SJCRH30 (cell line): ENCODE results near the gene GALNT7. TPM values are rescaled to one million over a fixed set of nuclear protein-coding genes. Genes with fewer than 3 reads are reported as not detected.

Experiments
- DNase-seq, 2 experiments: peaks; one replicate each; pipeline ENCODE4 v3.0.0-alpha.2; 2015 to 2020
- H3K27ac ChIP-seq: fragments of 250-450 bp; sonication (Bioruptor Pico); 2 replicates; pipeline ENCODE4 v1.5.1; 2020; ENCODE audit warnings: mild to moderate bottlenecking, moderate library complexity
- H3K27me3 ChIP-seq: fragments of 250-450 bp; sonication (Bioruptor Pico); 2 replicates; pipeline ENCODE4 v1.5.1; 2020; ENCODE audit warnings: mild to moderate bottlenecking, moderate library complexity
- H3K36me3 ChIP-seq: fragments of 250-450 bp; sonication (Bioruptor Pico); 2 replicates; pipeline ENCODE4 v1.5.1; 2020; ENCODE audit warnings: mild to moderate bottlenecking, moderate library complexity
- H3K4me1 ChIP-seq: fragments of 250-450 bp; sonication (Bioruptor Pico); 2 replicates; pipeline ENCODE4 v1.5.1; 2020; ENCODE audit warnings: mild to moderate bottlenecking, moderate library complexity
- H3K4me3 ChIP-seq: fragments of 250-450 bp; sonication (Bioruptor Pico); 2 replicates; pipeline ENCODE4 v1.5.1; 2020; ENCODE audit warnings: mild to moderate bottlenecking, moderate library complexity
- H3K9me3 ChIP-seq: fragments of 250-450 bp; sonication (Bioruptor Pico); replicated peaks from 2 replicates; pipeline ENCODE4 v1.5.1; 2020; ENCODE audit warnings: mild to moderate bottlenecking, moderate library complexity
- total RNA-seq: library from RNA; depleted of rRNA; stranded (reverse); fragments of >200 nt; shearing (Covaris generic); gene quantifications from 2 replicates; pipeline ENCODE4 v1.2.3, GENCODE V29; 2014

The GALNT7 gene
- total RNA-seq, 1 experiment from 2014 or later = 48.4 TPM

DNA sequence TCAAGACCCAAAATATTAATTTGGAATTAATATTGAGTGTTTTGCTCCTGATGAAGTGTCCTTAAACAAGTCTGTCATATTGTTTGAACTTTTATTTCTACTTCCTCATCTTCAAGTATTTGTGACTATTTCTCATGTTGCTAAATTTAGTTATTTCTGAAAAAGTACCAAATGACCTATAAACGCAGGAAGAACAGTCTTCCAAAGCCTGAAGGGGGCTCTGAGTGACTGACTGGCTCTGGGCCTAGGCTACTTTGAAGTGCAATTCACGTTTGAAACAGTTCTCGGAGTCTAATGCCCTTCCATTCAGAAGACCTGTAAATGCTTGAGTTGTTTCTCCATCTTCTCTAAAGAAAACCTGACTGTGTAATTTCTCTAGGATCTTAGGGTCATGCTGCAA, 26.5 kb downstream of the GALNT7 start:
- H3K36me3 ChIP-seq = 0 out of 2 replicates have a peak, but pooled peaks cover 2% of the 10 kb centered on the region
- H3K27ac ChIP-seq = no peak overlapping the region
- no peaks in the 10 kb centered on the region for H3K27me3 ChIP-seq
- peaks cover 8% of the 10 kb centered on the region for H3K4me1 ChIP-seq
- no peaks in the 10 kb centered on the region for H3K9me3 ChIP-seq
- H3K4me3 ChIP-seq = no peak overlapping the region
- no peak for DNase-seq

- peaks cover 7% of the 10 kb centered on the region for H3K36me3 ChIP-seq
- H3K27ac ChIP-seq = no peak overlapping the region
- H3K27me3 ChIP-seq = no peaks in the 10 kb centered on the region
- peaks cover 3% of the 10 kb centered on the region for H3K9me3 ChIP-seq
- no peak for DNase-seq
- no peaks in the 10 kb centered on the region for H3K4me1 ChIP-seq
- no peak overlapping the region for H3K4me3 ChIP-seq
These were observed 30.9 kb downstream of the GALNT7 start for GRCh38 chr4:173199553-173199952.

DNA sequence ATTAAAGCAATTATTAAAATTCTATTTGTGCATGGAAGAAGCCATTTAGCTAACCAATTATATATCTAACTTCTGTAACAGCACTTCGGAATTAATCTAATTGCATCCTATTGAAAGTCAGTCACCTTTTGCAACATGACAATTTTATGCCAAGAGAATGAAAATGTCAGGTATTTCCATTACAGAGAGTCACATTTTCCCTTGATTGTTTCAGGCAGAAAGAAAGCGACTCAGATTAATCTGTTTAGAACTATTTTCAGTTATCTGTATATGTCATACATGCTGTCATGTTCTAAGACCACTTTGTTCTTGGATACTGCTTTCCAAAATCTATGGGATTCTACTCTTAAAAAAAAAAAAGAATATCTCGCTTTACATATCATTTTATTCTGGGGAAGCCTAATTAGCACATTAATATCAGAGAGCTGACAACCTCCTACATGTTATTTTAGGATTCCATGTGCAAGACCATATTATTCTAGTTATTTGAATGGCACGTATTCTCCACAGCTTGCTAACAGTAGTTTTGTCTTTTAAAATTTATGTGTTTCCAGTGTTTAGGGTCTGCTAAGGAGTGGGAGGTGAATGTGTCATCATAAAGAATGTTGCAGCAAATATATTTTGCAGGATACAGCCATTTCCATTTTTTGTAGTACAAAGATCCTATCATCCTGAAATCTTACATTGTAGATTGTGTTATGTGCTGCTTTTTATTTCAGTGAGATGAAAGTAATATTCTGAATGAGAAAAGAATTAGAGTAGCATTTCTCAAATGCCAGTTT, 31.7 kb downstream of the GALNT7 start:
- H3K4me1 ChIP-seq = no peaks in the 10 kb centered on the region
- H3K9me3 ChIP-seq = peaks cover 3% of the 10 kb centered on the region
- DNase-seq = no peak
- no peaks in the 10 kb centered on the region for H3K27me3 ChIP-seq
- no peak overlapping the region for H3K27ac ChIP-seq
- peaks cover 14% of the 10 kb centered on the region for H3K36me3 ChIP-seq
- H3K4me3 ChIP-seq = no peak overlapping the region

DNA sequence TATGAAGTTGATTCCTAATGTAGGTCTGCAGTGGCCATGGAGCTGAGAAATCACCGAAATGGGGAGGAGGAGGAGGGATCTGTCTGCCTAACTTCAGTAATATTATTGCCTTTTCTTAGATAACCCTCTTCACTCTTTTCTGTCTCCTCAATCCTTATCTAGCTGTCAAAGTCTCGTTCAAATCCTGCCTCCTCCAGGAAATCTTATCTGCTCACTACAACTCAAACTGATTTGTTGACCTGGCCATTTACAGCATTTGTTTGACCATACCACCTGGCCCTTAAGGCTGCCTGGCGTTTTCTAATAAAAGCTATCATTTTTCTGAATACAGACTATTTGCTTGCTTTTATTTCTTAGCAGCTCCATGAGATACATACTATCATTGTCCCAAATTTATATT, 33.8 kb downstream of the GALNT7 start:
- Histone ChIP-seq H3K4me3 (no peak overlapping the region), H3K27ac (no peak overlapping the region), H3K36me3 (peaks cover 12% of the 10 kb centered on the region), H3K27me3 (no peaks in the 10 kb centered on the region), H3K4me1 (no peaks in the 10 kb centered on the region), H3K9me3 (peaks cover 3% of the 10 kb centered on the region)
- DNase-seq = no peak

- Histone ChIP-seq H3K27me3 (no peaks in the 10 kb centered on the region), H3K27ac (no peak overlapping the region), H3K36me3 (peaks cover 12% of the 10 kb centered on the region), H3K4me3 (no peak overlapping the region), H3K9me3 (peaks cover 3% of the 10 kb centered on the region), H3K4me1 (peaks cover 10% of the 10 kb centered on the region)
- DNase-seq = no peak
These were observed 37.0 kb downstream of the GALNT7 start for GRCh38 chr4:173205656-173206055.

- Histone ChIP-seq H3K36me3 (peaks cover 10% of the 10 kb centered on the region), H3K4me1 (peaks cover 37% of the 10 kb centered on the region)
These were observed 39.8 kb downstream of the GALNT7 start for GRCh38 chr4:173208420-173208819.

DNA sequence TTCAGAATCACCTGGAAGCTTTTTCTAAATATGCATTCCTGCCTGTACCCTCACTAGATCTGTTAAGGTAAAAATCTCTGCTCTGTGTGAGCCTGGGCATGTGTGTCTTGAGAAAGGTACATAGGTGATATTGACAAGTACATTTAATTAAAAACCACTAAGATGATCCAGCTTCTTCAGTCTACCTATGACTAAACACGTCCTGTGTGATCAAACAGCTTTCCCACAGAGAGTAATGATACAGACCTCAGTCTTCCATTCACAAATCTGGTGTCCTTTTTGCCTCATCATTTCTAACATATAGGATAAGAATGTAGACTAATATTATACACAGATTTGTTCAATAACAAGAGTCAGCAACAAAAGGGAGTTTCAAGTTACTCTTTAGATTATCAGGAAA, 42.6 kb downstream of the GALNT7 start:
- Histone ChIP-seq H3K9me3 (no peaks in the 10 kb centered on the region), H3K4me3 (no peak overlapping the region), H3K27ac (peak overlapping the region; percentile 94; the same call in 1 of the 2 replicates), H3K27me3 (no peaks in the 10 kb centered on the region), H3K36me3 (no peaks in the 10 kb centered on the region), H3K4me1 (peaks cover 37% of the 10 kb centered on the region)
- no peak for DNase-seq

More at GRCh38 chr4:173208420-173208819, 39.8 kb downstream of the GALNT7 start:
- H3K27me3 ChIP-seq = no peaks in the 10 kb centered on the region
- DNase-seq = no peak
- H3K27ac ChIP-seq = no peak overlapping the region
- H3K4me3 ChIP-seq = no peak overlapping the region
- peaks cover 3% of the 10 kb centered on the region for H3K9me3 ChIP-seq

GRCh38 chr4:173211838-173212237, 43.2 kb downstream of the GALNT7 start:
- Histone ChIP-seq H3K27me3 (no peaks in the 10 kb centered on the region), H3K36me3 (no peaks in the 10 kb centered on the region), H3K27ac (peak overlapping the region; percentile 16; the same call in 1 of the 2 replicates), H3K4me3 (no peak overlapping the region), H3K9me3 (no peaks in the 10 kb centered on the region), H3K4me1 (peaks cover 37% of the 10 kb centered on the region)
- peak; percentile 13 to 61 for DNase-seq

- H3K9me3 ChIP-seq = no peaks in the 10 kb centered on the region
- peaks cover 40% of the 10 kb centered on the region for H3K4me1 ChIP-seq
- peak overlapping the region; percentile 16; the same call in 1 of the 2 replicates for H3K27ac ChIP-seq
- H3K4me3 ChIP-seq = no peak overlapping the region
- DNase-seq = no peak
- no peaks in the 10 kb centered on the region for H3K36me3 ChIP-seq
- H3K27me3 ChIP-seq = no peaks in the 10 kb centered on the region
These were observed 43.8 kb downstream of the GALNT7 start for GRCh38 chr4:173212379-173212778.

- H3K4me1 ChIP-seq = peaks cover 50% of the 10 kb centered on the region
- no peaks in the 10 kb centered on the region for H3K36me3 ChIP-seq
These were observed 44.7 kb downstream of the GALNT7 start for GRCh38 chr4:173213296-173213695.

DNA sequence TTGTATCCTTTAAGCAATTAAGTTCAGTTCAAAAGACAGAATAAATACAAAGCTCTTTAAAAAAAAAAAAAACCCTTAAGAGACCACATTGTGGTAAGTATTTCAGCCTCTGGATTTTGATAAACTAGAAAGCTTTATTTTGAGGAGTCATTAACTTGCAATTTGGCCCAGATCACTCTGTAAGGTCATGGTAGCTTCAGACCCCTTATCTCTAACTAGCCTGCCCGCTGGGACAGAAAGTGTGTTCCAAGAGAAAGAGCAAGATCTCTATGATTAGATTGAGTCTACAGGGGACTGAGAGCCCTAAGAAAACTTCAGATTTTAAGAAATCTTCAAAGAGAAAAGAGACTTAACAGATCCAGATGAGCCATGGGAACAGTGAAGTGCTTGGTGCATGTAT, 45.6 kb downstream of the GALNT7 start:
- no peaks in the 10 kb centered on the region for H3K9me3 ChIP-seq
- no peak for DNase-seq
- peaks cover 56% of the 10 kb centered on the region for H3K4me1 ChIP-seq
- no peak overlapping the region for H3K27ac ChIP-seq
- H3K27me3 ChIP-seq = no peaks in the 10 kb centered on the region
- no peak overlapping the region for H3K4me3 ChIP-seq
- no peaks in the 10 kb centered on the region for H3K36me3 ChIP-seq

More at GRCh38 chr4:173213296-173213695, 44.7 kb downstream of the GALNT7 start:
- H3K27ac ChIP-seq = no peak overlapping the region
- DNase-seq = no peak
- no peaks in the 10 kb centered on the region for H3K9me3 ChIP-seq
- H3K27me3 ChIP-seq = no peaks in the 10 kb centered on the region
- no peak overlapping the region for H3K4me3 ChIP-seq

DNA sequence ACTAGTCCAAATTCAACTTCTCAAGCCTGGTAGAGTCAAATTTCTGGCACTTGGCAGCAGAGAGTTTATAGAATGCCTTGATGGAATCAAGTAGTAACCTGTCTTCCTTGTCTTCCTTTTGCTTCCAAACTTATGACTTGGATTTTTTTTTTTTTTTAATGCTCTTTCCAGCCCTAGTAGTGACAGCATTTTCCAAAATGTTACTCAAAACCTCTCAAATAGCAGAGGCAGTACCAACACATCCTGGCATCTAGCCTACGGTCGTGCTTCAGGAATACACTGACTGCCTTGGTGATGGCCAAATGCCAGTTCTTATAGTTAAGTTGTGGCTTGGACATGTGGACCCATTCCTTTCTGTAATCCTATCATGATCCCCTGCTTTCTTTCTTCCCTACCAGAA, 46.0 kb downstream of the GALNT7 start:
- Histone ChIP-seq H3K27ac (no peak overlapping the region), H3K27me3 (no peaks in the 10 kb centered on the region), H3K9me3 (no peaks in the 10 kb centered on the region), H3K36me3 (no peaks in the 10 kb centered on the region), H3K4me3 (no peak overlapping the region), H3K4me1 (peaks cover 52% of the 10 kb centered on the region)
- DNase-seq = peak; percentile 5 to 31

- Histone ChIP-seq H3K9me3 (no peaks in the 10 kb centered on the region), H3K4me3 (no peak overlapping the region), H3K4me1 (peaks cover 36% of the 10 kb centered on the region), H3K27me3 (no peaks in the 10 kb centered on the region), H3K36me3 (no peaks in the 10 kb centered on the region), H3K27ac (no peak overlapping the region)
- DNase-seq = no peak
These were observed 48.5 kb downstream of the GALNT7 start for GRCh38 chr4:173217075-173217474.

DNA sequence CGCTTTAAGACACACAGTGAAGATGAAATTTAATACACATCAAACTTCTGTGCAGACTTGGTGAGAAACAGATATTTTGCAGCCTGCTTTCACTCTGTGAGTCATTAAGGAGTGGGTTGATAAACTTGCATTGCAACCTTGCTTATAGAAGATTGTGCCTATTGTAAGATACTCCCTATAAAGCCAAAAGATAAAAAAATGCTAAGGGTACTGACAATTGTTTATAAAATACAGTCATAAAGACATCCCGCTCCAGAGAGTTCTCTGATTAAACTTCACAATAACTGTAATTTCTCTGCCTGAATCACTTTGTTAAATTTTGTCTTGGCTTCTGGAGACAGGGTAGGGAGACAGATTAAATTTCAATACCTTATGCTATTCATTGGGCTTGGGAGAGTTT, 49.1 kb downstream of the GALNT7 start:
- H3K27me3 ChIP-seq = no peaks in the 10 kb centered on the region
- H3K4me3 ChIP-seq = no peak overlapping the region
- no peak for DNase-seq
- no peaks in the 10 kb centered on the region for H3K36me3 ChIP-seq
- no peak overlapping the region for H3K27ac ChIP-seq
- H3K9me3 ChIP-seq = no peaks in the 10 kb centered on the region
- H3K4me1 ChIP-seq = peaks cover 30% of the 10 kb centered on the region

GRCh38 chr4:173218411-173219125, 50.0 kb downstream of the GALNT7 start:
- Histone ChIP-seq H3K4me1 (peaks cover 24% of the 10 kb centered on the region), H3K36me3 (no peaks in the 10 kb centered on the region), H3K4me3 (no peak overlapping the region), H3K9me3 (no peaks in the 10 kb centered on the region), H3K27ac (0 out of 2 replicates have a peak overlapping the region, but pooled peaks have one; percentile 3), H3K27me3 (no peaks in the 10 kb centered on the region)
- DNase-seq = peak; percentile 19 to 43
